Activated CD8-positive, alpha-beta memory T cell treated with anti-CD3 and anti-CD28 coated beads for 4 hours (primary cell): ENCODE data around the gene GNA12.

ENCODE experiments used
- DNase-seq, 2 donors: peaks; one replicate each; pipeline ENCODE4 v3.0.0-alpha.2; 2020; ENCODE audit warnings: low read depth in 2 of 2

GNA12 gene

GRCh38 chr7:2777898-2778535, 66.1 kb downstream of the GNA12 start:
- DNase-seq: no peak

- no peak for DNase-seq
Measured at GRCh38 chr7:2776401-2776800, 67.7 kb downstream of the GNA12 start.

- DNase-seq: no peak
Measured at GRCh38 chr7:2775785-2776184, 68.3 kb downstream of the GNA12 start.

- DNase-seq: no peak
Measured at GRCh38 chr7:2775376-2775775, 68.7 kb downstream of the GNA12 start.

- no peak for DNase-seq
Measured at GRCh38 chr7:2774935-2775334, 69.2 kb downstream of the GNA12 start.

GRCh38 chr7:2774280-2774679, 69.8 kb downstream of the GNA12 start:
- DNase-seq: no peak

- no peak for DNase-seq
Measured at GRCh38 chr7:2773608-2774007, 70.5 kb downstream of the GNA12 start.

GRCh38 chr7:2771274-2771731, 72.8 kb downstream of the GNA12 start:
- no peak for DNase-seq

- DNase-seq: no peak
Measured at GRCh38 chr7:2764621-2765020, 79.5 kb downstream of the GNA12 start.

GRCh38 chr7:2763597-2763996, 80.5 kb downstream of the GNA12 start:
- DNase-seq: no peak

- no peak for DNase-seq
Measured at GRCh38 chr7:2761801-2762497, 82.2 kb downstream of the GNA12 start.

GRCh38 chr7:2761131-2761624, 82.9 kb downstream of the GNA12 start:
- no peak for DNase-seq

GRCh38 chr7:2760098-2760889, 83.8 kb downstream of the GNA12 start:
- DNase-seq: no peak

- DNase-seq: no peak
Measured at GRCh38 chr7:2759736-2760097, 84.4 kb downstream of the GNA12 start.

- DNase-seq: no peak
Measured at GRCh38 chr7:2758673-2759616, 85.2 kb downstream of the GNA12 start.

GRCh38 chr7:2757904-2758672, 86.0 kb downstream of the GNA12 start:
- peak; percentile 20 to 52 for DNase-seq

- no peak for DNase-seq
Measured at GRCh38 chr7:2757361-2757903, 86.7 kb downstream of the GNA12 start.

GRCh38 chr7:2755531-2755930, 88.6 kb downstream of the GNA12 start:
- DNase-seq: no peak

GRCh38 chr7:2754912-2755311, 89.2 kb downstream of the GNA12 start:
- DNase-seq: no peak

GRCh38 chr7:2754086-2754485, 90.0 kb downstream of the GNA12 start:
- no peak for DNase-seq
